ENCODE results near the gene FBXL3. TPM values are rescaled to one million over a fixed set of nuclear protein-coding genes. Genes with fewer than 3 reads are reported as not detected.

Gene FBXL3
- total RNA-seq, 1 donor from 2014 or later: 38.0 TPM

DNA sequence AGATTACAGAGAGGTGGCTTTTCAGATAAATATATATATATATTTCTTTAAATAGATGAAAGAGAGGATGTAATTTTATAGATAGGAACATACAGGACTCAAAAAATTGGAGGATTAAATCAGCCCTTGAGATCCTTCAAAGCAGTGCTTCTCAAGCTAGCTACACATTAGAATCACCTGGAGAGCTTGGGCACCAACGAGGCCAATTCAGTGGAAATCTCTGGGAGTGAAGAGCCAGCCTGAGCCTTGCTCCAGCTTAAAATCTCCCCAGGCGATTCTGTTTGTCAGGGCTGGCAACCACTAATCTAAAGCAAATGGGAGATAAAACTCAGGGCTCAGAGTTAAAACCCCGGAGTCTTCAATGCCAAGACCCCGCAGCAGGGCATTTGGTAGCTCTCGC is 50.0 kb downstream of the FBXL3 start:
- Histone ChIP-seq H3K27me3 (ENCODE audit: control insufficient read depth, insufficient read depth, low read length) (no peaks in the 10 kb centered on the region), H3K4me3 (ENCODE audit: low read depth, low read length) (no peak overlapping the region), H3K36me3 (ENCODE audit: control insufficient read depth, insufficient read depth, low read length) (no peaks in the 10 kb centered on the region)
- TF ChIP-seq, protein P1, sequence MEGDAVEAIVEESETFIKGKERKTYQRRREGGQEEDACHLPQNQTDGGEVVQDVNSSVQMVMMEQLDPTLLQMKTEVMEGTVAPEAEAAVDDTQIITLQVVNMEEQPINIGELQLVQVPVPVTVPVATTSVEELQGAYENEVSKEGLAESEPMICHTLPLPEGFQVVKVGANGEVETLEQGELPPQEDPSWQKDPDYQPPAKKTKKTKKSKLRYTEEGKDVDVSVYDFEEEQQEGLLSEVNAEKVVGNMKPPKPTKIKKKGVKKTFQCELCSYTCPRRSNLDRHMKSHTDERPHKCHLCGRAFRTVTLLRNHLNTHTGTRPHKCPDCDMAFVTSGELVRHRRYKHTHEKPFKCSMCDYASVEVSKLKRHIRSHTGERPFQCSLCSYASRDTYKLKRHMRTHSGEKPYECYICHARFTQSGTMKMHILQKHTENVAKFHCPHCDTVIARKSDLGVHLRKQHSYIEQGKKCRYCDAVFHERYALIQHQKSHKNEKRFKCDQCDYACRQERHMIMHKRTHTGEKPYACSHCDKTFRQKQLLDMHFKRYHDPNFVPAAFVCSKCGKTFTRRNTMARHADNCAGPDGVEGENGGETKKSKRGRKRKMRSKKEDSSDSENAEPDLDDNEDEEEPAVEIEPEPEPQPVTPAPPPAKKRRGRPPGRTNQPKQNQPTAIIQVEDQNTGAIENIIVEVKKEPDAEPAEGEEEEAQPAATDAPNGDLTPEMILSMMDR (IDR thresholded peaks at IDR 0.05; ENCODE audit: insufficient read depth, low read length, poor library complexity, severe bottlenecking): no peak
- no peak for DNase-seq (ENCODE audit: low read depth)

GRCh38 chr13:76976490-76976889 is 50.5 kb downstream of the FBXL3 start:
- Histone ChIP-seq H3K27me3 (ENCODE audit: control insufficient read depth, insufficient read depth, low read length) (no peaks in the 10 kb centered on the region), H3K4me3 (ENCODE audit: low read depth, low read length) (no peak overlapping the region), H3K36me3 (ENCODE audit: control insufficient read depth, insufficient read depth, low read length) (no peaks in the 10 kb centered on the region)
- peak; percentile 37 for DNase-seq (ENCODE audit: low read depth)
- TF ChIP-seq, protein P1 (IDR thresholded peaks at IDR 0.05; ENCODE audit: insufficient read depth, low read length, poor library complexity, severe bottlenecking): no peak

DNA sequence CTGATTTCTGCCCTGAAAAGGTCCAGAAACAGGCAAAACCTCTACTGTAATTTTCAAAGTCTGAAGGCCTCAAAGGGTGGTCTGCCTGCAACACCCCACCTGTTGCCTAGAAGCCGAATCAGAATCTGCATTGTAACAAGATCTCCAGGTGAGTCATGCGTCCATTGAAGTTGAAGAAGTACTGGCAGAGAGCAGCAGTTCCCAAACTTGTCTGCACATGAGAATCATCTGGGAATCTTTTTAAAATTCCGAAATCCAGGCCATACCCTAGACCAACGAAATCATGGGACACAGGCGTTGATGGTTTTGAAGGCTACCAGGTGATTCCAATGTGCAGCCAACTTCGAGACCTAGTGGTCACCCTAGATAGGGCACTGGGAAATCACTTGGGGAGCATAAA is 51.1 kb downstream of the FBXL3 start:
- DNase-seq (ENCODE audit: low read depth): no peak
- no peaks in the 10 kb centered on the region for H3K36me3 ChIP-seq (ENCODE audit: control insufficient read depth, insufficient read depth, low read length)
- no peak overlapping the region for H3K4me3 ChIP-seq (ENCODE audit: low read depth, low read length)
- TF ChIP-seq, protein P1 (IDR thresholded peaks at IDR 0.05; ENCODE audit: insufficient read depth, low read length, poor library complexity, severe bottlenecking): no peak
- H3K27me3 ChIP-seq (ENCODE audit: control insufficient read depth, insufficient read depth, low read length): no peaks in the 10 kb centered on the region

GRCh38 chr13:76974618-76974975 is 52.4 kb downstream of the FBXL3 start:
- H3K27me3 ChIP-seq (ENCODE audit: control insufficient read depth, insufficient read depth, low read length): no peaks in the 10 kb centered on the region
- H3K4me3 ChIP-seq (ENCODE audit: low read depth, low read length): no peak overlapping the region
- H3K36me3 ChIP-seq (ENCODE audit: control insufficient read depth, insufficient read depth, low read length): no peaks in the 10 kb centered on the region
- TF ChIP-seq, protein P1 (IDR thresholded peaks at IDR 0.05; ENCODE audit: insufficient read depth, low read length, poor library complexity, severe bottlenecking): no peak
- DNase-seq (ENCODE audit: low read depth): no peak

DNA sequence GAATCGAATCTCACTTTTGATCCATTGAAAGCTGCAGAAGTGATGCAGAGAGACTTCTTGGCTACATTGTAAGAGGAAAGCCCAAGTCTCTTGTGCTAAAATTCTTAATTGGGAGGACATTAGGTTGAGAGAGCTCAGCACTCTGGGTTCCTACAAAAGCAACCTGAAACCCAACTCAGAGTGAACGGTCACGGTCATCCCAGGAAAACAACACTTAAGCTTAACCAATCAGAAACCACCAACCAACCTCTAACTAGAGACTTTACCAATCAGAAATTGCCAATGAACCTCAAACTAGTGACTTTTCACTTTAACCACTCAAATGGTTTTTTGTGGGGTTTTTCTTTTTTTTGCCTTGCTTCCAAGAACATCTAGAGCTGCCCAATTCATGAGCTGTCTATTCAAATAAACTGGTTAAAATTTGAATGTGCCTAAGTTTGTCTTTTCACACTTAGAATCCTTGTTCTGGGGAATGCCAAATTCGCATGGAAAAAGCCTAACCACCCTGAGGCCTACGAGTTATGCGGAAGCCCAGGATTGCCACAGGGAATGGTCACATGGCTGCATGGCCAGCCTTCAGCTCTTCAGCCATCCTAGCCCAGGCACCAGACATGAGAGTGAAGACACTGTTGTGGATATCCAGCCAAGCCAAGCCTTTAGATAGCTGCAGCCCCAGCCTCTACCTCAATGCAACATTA is 52.9 kb downstream of the FBXL3 start:
- H3K36me3 ChIP-seq (ENCODE audit: control insufficient read depth, insufficient read depth, low read length): no peaks in the 10 kb centered on the region
- no peak for DNase-seq (ENCODE audit: low read depth)
- H3K27me3 ChIP-seq (ENCODE audit: control insufficient read depth, insufficient read depth, low read length): no peaks in the 10 kb centered on the region
- TF ChIP-seq, protein P1 (IDR thresholded peaks at IDR 0.05; ENCODE audit: insufficient read depth, low read length, poor library complexity, severe bottlenecking): no peak
- H3K4me3 ChIP-seq (ENCODE audit: low read depth, low read length): no peak overlapping the region
